IMR-90 (cell line): Measurements from ENCODE around the gene ATG2A. TPM values are rescaled to one million over a fixed set of nuclear protein-coding genes. Genes with fewer than 3 reads are reported as not detected.
A peak's percentile ranks its signal among the peaks of the same experiment; 100 is the strongest.

Experiments used
- ATAC-seq: fragments of 200-7000 bp; cut with Tn5 transposase; 2 replicates; pipeline ENCODE4 v1.9.1; 2020; ENCODE audit warnings: low read depth, mild to moderate bottlenecking, moderate library complexity
- BruUV-seq: library from RNA; stranded (reverse); fragments of 400-500 nt; replicated peaks from 2 replicates; lab custom pipeline; 2021; lab: Mats Ljungman, UMichigan
- CTCF ChIA-PET: fragments of 300-600 bp; formaldehyde crosslinking; extraction: SDS; loops from one replicate; lab custom pipeline; 2021; ENCODE audit warnings: antibody characterized with exemption; lab: Yijun Ruan, JAX
- POLR2A ChIA-PET: fragments of 300-600 bp; sonication (Branson Sonifier 250); formaldehyde crosslinking; loops from one replicate; lab custom pipeline; 2022; ENCODE audit warnings: antibody characterized with exemption; ENCODE audit not compliant: unreplicated experiment; lab: Charles Lee
- DNase-seq: peaks from one replicate; pipeline ENCODE4 v3.0.0; 2013
- H2AFZ ChIP-seq: replicated peaks from 2 replicates; pipeline ENCODE3; 2013; ENCODE audit warnings: low read length, mild to moderate bottlenecking; ENCODE audit not compliant: poor library complexity
- H2AK5ac ChIP-seq: 2 replicates; pipeline ENCODE4 v1.6.1; 2013; ENCODE audit warnings: low read depth, low read length, inconsistent platforms
- H2AK9ac ChIP-seq: replicated peaks from 2 replicates; pipeline ENCODE3; 2013; ENCODE audit warnings: mild to moderate bottlenecking, low read depth, low read length, moderate library complexity; ENCODE audit not compliant: poor library complexity
- H2BK120ac ChIP-seq: 2 replicates; pipeline ENCODE4 v1.6.1; 2013; ENCODE audit warnings: low read depth, low read length, inconsistent platforms
- H2BK15ac ChIP-seq: 3 replicates; pipeline ENCODE4 v1.6.1; 2013; ENCODE audit warnings: low read depth, low read length, inconsistent platforms
- H2BK20ac ChIP-seq: 2 replicates; pipeline ENCODE4 v1.6.1; 2013; ENCODE audit warnings: low read depth, mild to moderate bottlenecking, inconsistent platforms, low read length, moderate library complexity
- H2BK5ac ChIP-seq: 2 replicates; pipeline ENCODE4 v1.6.1; 2013; ENCODE audit warnings: mild to moderate bottlenecking, low read depth, low read length, inconsistent platforms; ENCODE audit not compliant: poor library complexity, severe bottlenecking
- H3K14ac ChIP-seq: replicated peaks from 2 replicates; pipeline ENCODE4 v1.6.1; 2013; ENCODE audit warnings: low read depth, low read length, inconsistent platforms
- H3K18ac ChIP-seq: 2 replicates; pipeline ENCODE4 v1.6.1; 2013; ENCODE audit warnings: low read depth, low read length, control low read depth
- H3K23ac ChIP-seq: 2 replicates; pipeline ENCODE4 v1.6.1; 2013; ENCODE audit warnings: low read depth, low read length, inconsistent platforms
- H3K27ac ChIP-seq: 2 replicates; pipeline ENCODE4 v1.5.1; 2013; ENCODE audit warnings: mild to moderate bottlenecking, control low read depth, low read length; ENCODE audit not compliant: insufficient read depth
- H3K27me3 ChIP-seq: 2 replicates; pipeline ENCODE4 v1.6.1; 2013; ENCODE audit warnings: low read length; ENCODE audit not compliant: control insufficient read depth, insufficient read depth
- H3K36me3 ChIP-seq: 2 replicates; pipeline ENCODE4 v1.6.1; 2013; ENCODE audit warnings: low read length, mixed read lengths; ENCODE audit not compliant: control insufficient read depth, insufficient read depth
- H3K4ac ChIP-seq: 2 replicates; pipeline ENCODE4 v1.6.1; 2013; ENCODE audit warnings: low read depth, low read length, inconsistent platforms
- H3K4me1 ChIP-seq: 2 replicates; pipeline ENCODE4 v1.6.1; 2013; ENCODE audit warnings: low read length, mixed read lengths; ENCODE audit not compliant: control insufficient read depth, insufficient read depth
- H3K4me2 ChIP-seq: 2 replicates; pipeline ENCODE4 v1.6.1; 2013; ENCODE audit warnings: low read depth, mild to moderate bottlenecking, control low read depth, low read length, moderate library complexity
- H3K4me3 ChIP-seq: 2 replicates; pipeline ENCODE4 v1.5.1; 2013; ENCODE audit warnings: low read depth, mild to moderate bottlenecking, control low read depth, low read length, moderate library complexity; ENCODE audit not compliant: insufficient read depth
- H3K56ac ChIP-seq: 2 replicates; pipeline ENCODE4 v1.6.1; 2013; ENCODE audit warnings: low read length, inconsistent platforms; ENCODE audit not compliant: insufficient read depth; ENCODE audit errors: extremely low read depth
- H3K79me1 ChIP-seq, 2 experiments: 2 replicates each; pipeline ENCODE4 v1.6.1; 2013; ENCODE audit warnings: low read length in 2 of 2, inconsistent platforms in 1 of 2, low read depth in 1 of 2
- H3K9ac ChIP-seq: 2 replicates; pipeline ENCODE4 v1.6.1; 2013; ENCODE audit warnings: low read depth, low read length, control low read depth
- H3K9me1 ChIP-seq: 2 replicates; pipeline ENCODE4 v1.6.1; 2013; ENCODE audit warnings: low read length, inconsistent platforms; ENCODE audit not compliant: insufficient read depth
- H3K9me3 ChIP-seq: 2 replicates; pipeline ENCODE4 v1.6.1; 2013; ENCODE audit warnings: low read length; ENCODE audit not compliant: control insufficient read depth, insufficient read depth
- H4K20me1 ChIP-seq: 2 replicates; pipeline ENCODE4 v1.6.1; 2013; ENCODE audit warnings: low read length, inconsistent platforms; ENCODE audit not compliant: insufficient read depth
- H4K5ac ChIP-seq: 2 replicates; pipeline ENCODE4 v1.6.1; 2013; ENCODE audit warnings: mild to moderate bottlenecking, low read depth, low read length, control low read depth
- H4K8ac ChIP-seq, 2 experiments: 2 replicates each; pipeline ENCODE4 v1.6.1; 2013; ENCODE audit warnings: low read depth in 2 of 2, low read length in 2 of 2, control low read depth in 1 of 2, inconsistent platforms in 1 of 2
- H4K91ac ChIP-seq: 2 replicates; pipeline ENCODE4 v1.6.1; 2013; ENCODE audit warnings: low read depth, low read length, inconsistent platforms; ENCODE audit not compliant: insufficient read depth
- BHLHE40 ChIP-seq: fragments of 150-350 bp; IDR thresholded peaks from 2 replicates; pipeline ENCODE4 v1.6.1; 2016; ENCODE audit warnings: mild to moderate bottlenecking, low read depth, low read length
- CEBPB ChIP-seq: IDR thresholded peaks from 2 replicates; pipeline ENCODE4 v1.6.1; 2012; ENCODE audit warnings: low read depth, low read length, improper control_type of control experiment
- CHD1 ChIP-seq: IDR thresholded peaks from 2 replicates; pipeline ENCODE4 v1.6.1; 2012; ENCODE audit warnings: low read depth, low read length, improper control_type of control experiment
- CTCF ChIP-seq: conservative IDR thresholded peaks from 2 replicates; pipeline ENCODE4 v1.5.1; 2012; ENCODE audit warnings: mild to moderate bottlenecking, low read depth, low read length, improper control_type of control experiment
- ELK1 ChIP-seq: fragments of 150-350 bp; IDR thresholded peaks from 2 replicates; pipeline ENCODE4 v1.6.1; 2016; ENCODE audit warnings: low read depth, mild to moderate bottlenecking, low read length, moderate library complexity, borderline replicate concordance
- FOS ChIP-seq: fragments of 150-350 bp; IDR thresholded peaks from 2 replicates; pipeline ENCODE4 v1.6.1; 2016; ENCODE audit warnings: low read depth, low read length
- MAFK ChIP-seq: IDR thresholded peaks from 2 replicates; pipeline ENCODE4 v1.6.1; 2012; ENCODE audit warnings: low read depth, low read length, improper control_type of control experiment
- MAZ ChIP-seq: IDR thresholded peaks from 2 replicates; pipeline ENCODE4 v1.6.1; 2012; ENCODE audit warnings: low read depth, mild to moderate bottlenecking, low read length, improper control_type of control experiment, moderate library complexity, borderline replicate concordance
- MXI1 ChIP-seq: IDR thresholded peaks from 2 replicates; pipeline ENCODE4 v1.6.1; 2012; ENCODE audit warnings: low read depth, mild to moderate bottlenecking, low read length, moderate library complexity, borderline replicate concordance
- NFE2L2 ChIP-seq: fragments of 150-350 bp; IDR thresholded peaks from 2 replicates; pipeline ENCODE4 v1.6.1; 2016; ENCODE audit warnings: low read depth, mild to moderate bottlenecking, low read length
- POLR2A ChIP-seq: IDR thresholded peaks from 2 replicates; pipeline ENCODE4 v1.6.1; 2012; ENCODE audit warnings: mild to moderate bottlenecking, low read depth, low read length
- RAD21 ChIP-seq: IDR thresholded peaks from 2 replicates; pipeline ENCODE4 v1.6.1; 2012; ENCODE audit warnings: low read length, improper control_type of control experiment
- RCOR1 ChIP-seq: IDR thresholded peaks from 2 replicates; pipeline ENCODE4 v1.6.1; 2012; ENCODE audit warnings: mild to moderate bottlenecking, low read length, improper control_type of control experiment; ENCODE audit not compliant: insufficient replicate concordance
- RFX5 ChIP-seq: IDR thresholded peaks from 2 replicates; pipeline ENCODE4 v1.8.0; 2012; ENCODE audit warnings: low read depth, mild to moderate bottlenecking, low read length, moderate library complexity
- SMC3 ChIP-seq: fragments of 150-350 bp; IDR thresholded peaks from 2 replicates; pipeline ENCODE4 v1.6.1; 2016; ENCODE audit warnings: low read depth, mild to moderate bottlenecking, antibody characterized with exemption, low read length, moderate library complexity
- USF2 ChIP-seq: fragments of 150-350 bp; IDR thresholded peaks from 2 replicates; pipeline ENCODE4 v1.6.1; 2017; ENCODE audit warnings: mild to moderate bottlenecking, antibody characterized with exemption, low read length, low read depth
- WGBS, 2 experiments: methylation state at CpG; one replicate each; pipeline versions ENCODE4 v1.1.5 to v1.1.7; 2013; ENCODE audit warnings: missing lambda C conversion rate in 2 of 2; ENCODE audit not compliant: insufficient read length in 1 of 2; ENCODE audit errors: extremely low coverage in 2 of 2; 5-methylcytosine and 5-hydroxymethylcytosine counted together
- dilution Hi-C: fragments of 300-500 bp; cut with HindIII; formaldehyde crosslinking; loops from one replicate; pipeline ENCODE4 v1.14.3; 2018; ENCODE audit warnings: low sequenced_read_pairs; ENCODE audit not compliant: unreplicated experiment
- in situ Hi-C: fragments of 300-500 bp; cut with MboI; formaldehyde crosslinking; loops from 3 replicates; pipeline ENCODE4 v1.14.3; 2019; ENCODE audit warnings: low sequenced_read_pairs, inconsistent platforms, mixed read lengths
- intact Hi-C: fragments of 100-400 bp; cut with micrococcal nuclease; formaldehyde crosslinking; loops from 2 replicates; pipeline ENCODE4 v1.10.0; 2022
- polyA plus RNA-seq, 3 experiments: library from polyadenylated mRNA; depleted of rRNA; stranded (reverse); fragments of >200 nt; gene quantifications; 2 replicates each; pipeline ENCODE4 v1.2.3, GENCODE V29; 2012; ENCODE audit warnings: low replicate concordance in 1 of 3
- total RNA-seq: library from RNA; depleted of rRNA; stranded (reverse); fragments of >200 nt; gene quantifications from 2 replicates; pipeline ENCODE4 v1.2.3, GENCODE V29; 2012

The ATG2A gene
- total and polyA plus RNA-seq, 2 of the 4 experiments (the other 2 are of a cell fraction) = 3.2 to 10.5 TPM

GRCh38 chr11:64924910-64925284, 7.9 kb upstream of the ATG2A start:
- BruUV-seq = no TSS peak
- ChIA-PET CTCF (interaction anchor here (1.5 kb wide), 1 partner anchor 72 kb away, joined by 3 read pairs; the partner anchor contains the start of gene BATF2), POLR2A (no interaction called here)
- Histone ChIP-seq H2AFZ (peak overlapping the region; percentile 100), H3K27me3 (no peaks in the 10 kb centered on the region), H2BK20ac (no peak overlapping the region), H2BK120ac (no peak overlapping the region), H3K4ac (peak overlapping the region; percentile 64), H3K18ac (no peak overlapping the region), H4K5ac (0 out of 2 replicates have a peak overlapping the region, but pooled peaks have one; percentile 3), H2AK9ac (peak overlapping the region; percentile 96), H3K9me1 (0 out of 2 replicates have a peak, but pooled peaks cover 6% of the 10 kb centered on the region), H3K9me3 (no peaks in the 10 kb centered on the region), H2AK5ac (peak overlapping the region; percentile 17; the same call in 1 of the 2 replicates), H3K9ac (peak overlapping the region; percentile 81), H3K23ac (peak overlapping the region; percentile 86), H3K79me1 (peaks cover 5 to 33% of the 10 kb centered on the region in 2 experiments; a peak in 3 of 4 replicates), H3K36me3 (peaks cover 20% of the 10 kb centered on the region), H3K56ac (peak overlapping the region; percentile 54; the same call in 1 of the 2 replicates), H3K4me2 (peak overlapping the region; percentile 96), H3K4me1 (peaks cover 7% of the 10 kb centered on the region), H2BK15ac (no peak overlapping the region), H3K27ac (peak overlapping the region; percentile 44), H2BK5ac (peak overlapping the region; percentile 32), H4K91ac (peak overlapping the region; percentile 36; the same call in 1 of the 2 replicates), H3K4me3 (peak overlapping the region; percentile 83), H4K20me1 (peaks cover 2% of the 10 kb centered on the region), H3K14ac (peak overlapping the region; percentile 92), H4K8ac (peak overlapping the region in 1 of 2 experiments; percentile 40; a peak in 2 of 4 replicates)
- peak; percentile 12; the same call in 1 of the 2 replicates for ATAC-seq
- dilution Hi-C loops (no loop called here), intact Hi-C loops (loop anchor here (1.0 to 2.0 kb wide), 2 partner anchors 78 to 82 kb away; no protein-coding TSS in a partner anchor), in situ Hi-C loops (loop anchor here (5.0 kb wide), 1 partner anchor 82 kb away; no protein-coding TSS in a partner anchor)
- TF ChIP-seq NFE2L2 (no peak), MAZ (no peak), POLR2A (no peak), USF2 (no peak), BHLHE40 (no peak), RCOR1 (no peak), ELK1 (no peak), SMC3 (no peak), RAD21 (no peak), MAFK (no peak), FOS (no peak), MXI1 (no peak), CTCF (no peak), CEBPB (no peak), RFX5 (no peak), CHD1 (no peak)
- 0% methylated on average over 8 of the region's 24 CpGs; no CpG with 5 or more reads in 1 of the 2 experiments for WGBS, 2 experiments
- DNase-seq = no peak
